ENCODE measurements around the gene COMMD6.

The COMMD6 gene

GRCh38 chr13:75537401-75538365, at the start of gene COMMD6:
TSS of gene COMMD6 (minus strand) at chr13:75537841. CDS start at chr13:75537805, 36 bp downstream.
- no peaks in the 10 kb centered on the region for H3F3A ChIP-seq (ENCODE audit: insufficient read depth, low read length)
- DNase-seq = peak; percentile 83

DNA sequence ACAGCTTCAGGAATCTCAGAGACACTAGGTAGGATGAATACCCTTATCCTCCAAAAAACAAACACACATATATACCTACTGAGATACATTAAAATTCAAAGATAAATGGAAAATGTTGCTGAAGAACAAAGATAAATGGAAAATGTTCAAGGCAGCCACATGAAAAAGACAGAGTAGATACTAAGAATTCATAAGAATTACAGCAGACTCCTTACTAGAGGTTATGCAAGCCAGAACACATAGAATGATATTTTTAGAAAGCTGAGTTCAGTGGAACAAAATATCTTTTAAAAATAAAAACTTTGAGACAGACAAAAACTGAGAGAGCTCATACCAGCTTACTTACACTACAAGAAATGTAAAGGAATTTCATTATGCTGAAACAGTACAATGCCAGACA, 47.5 kb upstream of the COMMD6 start:
- Histone ChIP-seq H4K20me1 (ENCODE audit: insufficient read depth, low read length) (no peaks in the 10 kb centered on the region), H3K36me3 (replicated peaks; ENCODE audit: insufficient read depth, low read length) (no peaks in the 10 kb centered on the region; the same call in 1 of the 2 replicates)
- TF ChIP-seq, protein P1, sequence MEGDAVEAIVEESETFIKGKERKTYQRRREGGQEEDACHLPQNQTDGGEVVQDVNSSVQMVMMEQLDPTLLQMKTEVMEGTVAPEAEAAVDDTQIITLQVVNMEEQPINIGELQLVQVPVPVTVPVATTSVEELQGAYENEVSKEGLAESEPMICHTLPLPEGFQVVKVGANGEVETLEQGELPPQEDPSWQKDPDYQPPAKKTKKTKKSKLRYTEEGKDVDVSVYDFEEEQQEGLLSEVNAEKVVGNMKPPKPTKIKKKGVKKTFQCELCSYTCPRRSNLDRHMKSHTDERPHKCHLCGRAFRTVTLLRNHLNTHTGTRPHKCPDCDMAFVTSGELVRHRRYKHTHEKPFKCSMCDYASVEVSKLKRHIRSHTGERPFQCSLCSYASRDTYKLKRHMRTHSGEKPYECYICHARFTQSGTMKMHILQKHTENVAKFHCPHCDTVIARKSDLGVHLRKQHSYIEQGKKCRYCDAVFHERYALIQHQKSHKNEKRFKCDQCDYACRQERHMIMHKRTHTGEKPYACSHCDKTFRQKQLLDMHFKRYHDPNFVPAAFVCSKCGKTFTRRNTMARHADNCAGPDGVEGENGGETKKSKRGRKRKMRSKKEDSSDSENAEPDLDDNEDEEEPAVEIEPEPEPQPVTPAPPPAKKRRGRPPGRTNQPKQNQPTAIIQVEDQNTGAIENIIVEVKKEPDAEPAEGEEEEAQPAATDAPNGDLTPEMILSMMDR (IDR thresholded peaks at IDR 0.05; ENCODE audit: low read length) = no peak
- TF ChIP-seq EZH2phosphoT487 (IDR thresholded peaks at IDR 0.05; ENCODE audit: low read length) = no peak
- TF ChIP-seq EZH2 (optimal IDR thresholded peaks at IDR 0.05; ENCODE audit: low read depth, low read length) = no peak

More at GRCh38 chr13:75537401-75538365, at the start of gene COMMD6:
- peak within 1 kb of the TSS; percentile 52 for H3K4me2 ChIP-seq (ENCODE audit: low read depth, low read length)
- no peaks in the 10 kb centered on the region for H3K9me2 ChIP-seq (replicated peaks; ENCODE audit: insufficient read depth, low read length)
- no peaks in the 10 kb centered on the region for H3K27me3 ChIP-seq (replicated peaks; ENCODE audit: insufficient read depth, low read length)
- no peaks in the 10 kb centered on the region for H3K36me3 ChIP-seq (replicated peaks; ENCODE audit: insufficient read depth, low read length)
- H4K20me1 ChIP-seq (ENCODE audit: insufficient read depth, low read length) = no peaks in the 10 kb centered on the region
- H3K4me1 ChIP-seq (ENCODE audit: low read length) = 0 out of 2 replicates have a peak, but pooled peaks cover 11% of the 10 kb centered on the region
- TF ChIP-seq EZH2phosphoT487 (IDR thresholded peaks at IDR 0.05; ENCODE audit: low read length) (no peak), EZH2 (optimal IDR thresholded peaks at IDR 0.05; ENCODE audit: low read depth, low read length) (no peak)
- TF ChIP-seq, protein P1 (IDR thresholded peaks at IDR 0.05; ENCODE audit: low read length) = no peak
- peak within 1 kb of the TSS; percentile 26; the same call in 1 of the 2 replicates for H3K27ac ChIP-seq (ENCODE audit: low read length)
- peak within 1 kb of the TSS; percentile 94 for H2AFZ ChIP-seq (ENCODE audit: low read length)
- H3K79me2 ChIP-seq (ENCODE audit: low read length) = peaks cover 15% of the 10 kb centered on the region
- H3K9ac ChIP-seq (ENCODE audit: low read length) = peak within 1 kb of the TSS; percentile 63
- no peaks in the 10 kb centered on the region for H3K9me3 ChIP-seq (replicated peaks; ENCODE audit: insufficient read depth, low read length)
- peak within 1 kb of the TSS; percentile 75 for H3K4me3 ChIP-seq (ENCODE audit: low read length)

DNA sequence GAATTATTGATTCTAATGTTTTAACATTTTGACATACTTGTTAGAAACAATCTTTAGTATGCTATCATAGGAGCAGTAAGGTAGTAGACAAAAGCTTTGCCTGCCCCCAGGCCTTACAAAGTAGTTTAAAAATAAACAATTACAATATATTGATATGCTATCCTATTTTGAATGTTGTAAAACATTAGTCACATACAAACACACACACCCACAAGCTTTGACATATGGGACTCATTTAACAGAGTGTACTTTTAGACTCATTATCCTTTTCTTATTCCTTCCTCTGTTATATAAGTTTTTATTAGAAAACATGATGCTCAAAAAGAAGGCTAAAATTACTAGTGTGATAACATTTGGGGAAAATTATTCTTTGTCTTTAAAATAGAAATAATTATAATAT, 45.5 kb upstream of the COMMD6 start:
- Histone ChIP-seq H3K27ac (ENCODE audit: low read length) (no peak overlapping the region), H3K36me3 (replicated peaks; ENCODE audit: insufficient read depth, low read length) (no peaks in the 10 kb centered on the region; the same call in 1 of the 2 replicates)
- no peak for TF ChIP-seq EZH2 (optimal IDR thresholded peaks at IDR 0.05; ENCODE audit: low read depth, low read length)
- TF ChIP-seq, protein P1 (IDR thresholded peaks at IDR 0.05; ENCODE audit: low read length) = no peak

More for the DNA sequence above, 47.5 kb upstream of the COMMD6 start:
- DNase-seq = no peak
- Histone ChIP-seq H3K9ac (ENCODE audit: low read length) (no peak overlapping the region), H3K9me2 (replicated peaks; ENCODE audit: insufficient read depth, low read length) (no peaks in the 10 kb centered on the region), H3K4me2 (ENCODE audit: low read depth, low read length) (no peak overlapping the region), H3K27me3 (replicated peaks; ENCODE audit: insufficient read depth, low read length) (no peaks in the 10 kb centered on the region), H3K4me1 (ENCODE audit: low read length) (no peaks in the 10 kb centered on the region), H2AFZ (ENCODE audit: low read length) (no peak overlapping the region), H3K4me3 (ENCODE audit: low read length) (no peak overlapping the region), H3F3A (ENCODE audit: insufficient read depth, low read length) (no peaks in the 10 kb centered on the region), H3K27ac (ENCODE audit: low read length) (no peak overlapping the region), H3K9me3 (replicated peaks; ENCODE audit: insufficient read depth, low read length) (no peaks in the 10 kb centered on the region), H3K79me2 (ENCODE audit: low read length) (no peaks in the 10 kb centered on the region)

More for the DNA sequence above, 45.5 kb upstream of the COMMD6 start:
- no peaks in the 10 kb centered on the region for H4K20me1 ChIP-seq (ENCODE audit: insufficient read depth, low read length)
- H3K4me2 ChIP-seq (ENCODE audit: low read depth, low read length) = no peak overlapping the region
- no peak overlapping the region for H3K9ac ChIP-seq (ENCODE audit: low read length)
- no peak for DNase-seq
- H3K4me3 ChIP-seq (ENCODE audit: low read length) = no peak overlapping the region
- no peaks in the 10 kb centered on the region for H3K4me1 ChIP-seq (ENCODE audit: low read length)
- no peaks in the 10 kb centered on the region for H3K9me3 ChIP-seq (replicated peaks; ENCODE audit: insufficient read depth, low read length)
- no peaks in the 10 kb centered on the region for H3K27me3 ChIP-seq (replicated peaks; ENCODE audit: insufficient read depth, low read length)
- no peak overlapping the region for H2AFZ ChIP-seq (ENCODE audit: low read length)
- no peaks in the 10 kb centered on the region for H3K9me2 ChIP-seq (replicated peaks; ENCODE audit: insufficient read depth, low read length)
- no peaks in the 10 kb centered on the region for H3F3A ChIP-seq (ENCODE audit: insufficient read depth, low read length)
- no peaks in the 10 kb centered on the region for H3K79me2 ChIP-seq (ENCODE audit: low read length)

Measured in MM.1S (cell line).